Measurements from ENCODE around the gene PRKD1.

DNA sequence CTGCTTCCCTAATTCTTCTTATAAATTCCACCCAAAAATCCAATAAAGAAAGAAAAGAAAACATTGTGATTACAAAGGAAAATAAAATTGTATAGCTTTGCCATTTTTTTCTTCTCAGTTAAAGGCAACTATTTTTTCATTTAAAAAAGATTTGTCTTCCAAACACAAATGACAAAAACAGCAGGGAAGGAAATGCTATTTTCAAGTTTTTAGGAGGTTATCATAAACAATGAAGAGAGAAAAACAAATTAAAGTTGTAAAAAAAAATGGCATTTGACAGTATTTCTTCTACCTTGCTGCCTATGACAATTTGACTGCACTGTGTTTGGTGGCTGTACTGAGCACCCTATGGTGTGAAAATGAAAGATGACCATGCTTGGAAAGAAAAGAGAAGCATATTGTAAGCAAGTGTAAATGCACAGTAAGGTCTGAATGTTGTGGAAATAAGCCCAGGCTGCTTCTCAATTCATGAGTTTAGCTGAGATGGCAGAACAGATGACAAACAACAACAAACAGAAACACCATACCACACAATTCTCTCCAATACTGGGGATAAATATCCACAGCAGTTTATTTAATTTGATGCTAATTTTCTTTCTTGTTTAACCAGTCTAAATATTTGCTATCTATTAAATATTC, 109.8 kb downstream of the PRKD1 start:
- no peak for TF ChIP-seq TCF4 (CRISPR knock-in tag; IDR thresholded peaks at IDR 0.05; ENCODE audit: borderline replicate concordance)
- TF ChIP-seq ZFP30 (CRISPR knock-in tag; IDR thresholded peaks at IDR 0.05) = no peak
- TF ChIP-seq, protein P1, sequence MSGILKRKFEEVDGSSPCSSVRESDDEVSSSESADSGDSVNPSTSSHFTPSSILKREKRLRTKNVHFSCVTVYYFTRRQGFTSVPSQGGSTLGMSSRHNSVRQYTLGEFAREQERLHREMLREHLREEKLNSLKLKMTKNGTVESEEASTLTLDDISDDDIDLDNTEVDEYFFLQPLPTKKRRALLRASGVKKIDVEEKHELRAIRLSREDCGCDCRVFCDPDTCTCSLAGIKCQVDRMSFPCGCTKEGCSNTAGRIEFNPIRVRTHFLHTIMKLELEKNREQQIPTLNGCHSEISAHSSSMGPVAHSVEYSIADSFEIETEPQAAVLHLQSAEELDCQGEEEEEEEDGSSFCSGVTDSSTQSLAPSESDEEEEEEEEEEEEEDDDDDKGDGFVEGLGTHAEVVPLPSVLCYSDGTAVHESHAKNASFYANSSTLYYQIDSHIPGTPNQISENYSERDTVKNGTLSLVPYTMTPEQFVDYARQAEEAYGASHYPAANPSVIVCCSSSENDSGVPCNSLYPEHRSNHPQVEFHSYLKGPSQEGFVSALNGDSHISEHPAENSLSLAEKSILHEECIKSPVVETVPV (CRISPR knock-in tag; IDR thresholded peaks at IDR 0.05) = no peak
- no peak for TF ChIP-seq ZNF565 (CRISPR knock-in tag; conservative IDR thresholded peaks at IDR 0.05; ENCODE audit: low read depth)

Data from SK-N-SH treated with all-trans-retinoic acid at 6 μM for 48 hours (cell line).